Activated CD4-positive, CD25-positive, alpha-beta regulatory T cell treated with anti-CD3 and anti-CD28 coated beads, Interleukin-2, amount 50 U/mL, for 24 hours (primary cell): Measurements from ENCODE around the gene ZNF398.

ENCODE experiments used
- ATAC-seq, 2 donors: fragments of 150-1000 bp; cut with Tn5 transposase; one replicate each; pipeline ENCODE4 v1.10.0; 2021; ENCODE audit warnings: mild to moderate bottlenecking in 1 of 2, moderate library complexity in 1 of 2

ZNF398 gene

GRCh38 chr7:149229526-149229925, 82.3 kb downstream of the ZNF398 start:
- no peak for ATAC-seq

DNA sequence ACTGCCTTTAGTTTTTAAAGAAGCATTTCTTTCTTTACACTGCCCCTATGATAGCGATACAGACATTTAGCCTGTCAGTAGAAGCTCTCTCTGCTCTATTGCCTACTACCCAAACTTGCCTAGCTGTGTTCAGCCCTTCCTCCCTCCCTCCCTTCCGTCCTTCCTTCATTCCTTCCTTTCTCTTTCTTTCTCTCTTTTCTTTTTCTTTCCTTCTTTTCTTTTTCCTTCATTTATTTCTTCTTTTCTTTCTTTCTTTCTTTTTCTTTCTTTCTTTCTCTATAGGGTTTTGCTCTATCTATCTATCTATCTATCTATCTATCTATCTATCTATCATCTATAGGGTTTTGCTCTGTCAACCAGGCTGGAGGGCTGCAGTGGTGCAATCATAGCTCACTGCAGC, 85.1 kb downstream of the ZNF398 start:
- ATAC-seq, result no peak
